Ramos (cell line): ENCODE measurements around the gene MEG3.
"Not testable (repeated sequence)": the region's sequence is repeated elsewhere in the genome, so short reads cannot be mapped to it uniquely, and the experiment has no call there.

ENCODE experiments used
- in situ Hi-C: fragments of 300-500 bp; cut with MboI; formaldehyde crosslinking; loops from one replicate; pipeline ENCODE4 v1.14.3; 2022; ENCODE audit warnings: low sequenced_read_pairs; ENCODE audit not compliant: unreplicated experiment

Gene MEG3

GRCh38 chr14:100788517-100788916, 37.4 kb upstream of the MEG3 start:
- in situ Hi-C loops: no loop called here

GRCh38 chr14:100788942-100789341, 37.0 kb upstream of the MEG3 start:
- in situ Hi-C loops: no loop called here

GRCh38 chr14:100789460-100790417, 36.2 kb upstream of the MEG3 start:
- in situ Hi-C loops: no loop called here

GRCh38 chr14:100790502-100791347, 35.2 kb upstream of the MEG3 start:
- in situ Hi-C loops: no loop called here

- in situ Hi-C loops: no loop called here
Observed at GRCh38 chr14:100791348-100791735, 34.6 kb upstream of the MEG3 start.

- in situ Hi-C loops: no loop called here
Observed at GRCh38 chr14:100791995-100792394, 33.9 kb upstream of the MEG3 start.

GRCh38 chr14:100796946-100797345, 29.0 kb upstream of the MEG3 start:
- in situ Hi-C loops: no loop called here

- in situ Hi-C loops: no loop called here
Observed at GRCh38 chr14:100800041-100800440, 25.9 kb upstream of the MEG3 start.

GRCh38 chr14:100801433-100801832, 24.5 kb upstream of the MEG3 start:
- in situ Hi-C loops: not testable (repeated sequence)

GRCh38 chr14:100802179-100802578, 23.7 kb upstream of the MEG3 start:
- in situ Hi-C loops: no loop called here

GRCh38 chr14:100802766-100803165, 23.2 kb upstream of the MEG3 start:
- in situ Hi-C loops: no loop called here

- in situ Hi-C loops: no loop called here
Observed at GRCh38 chr14:100803226-100803625, 22.7 kb upstream of the MEG3 start.

- in situ Hi-C loops: no loop called here
Observed at GRCh38 chr14:100803676-100804075, 22.2 kb upstream of the MEG3 start.

- in situ Hi-C loops: no loop called here
Observed at GRCh38 chr14:100804138-100804537, 21.8 kb upstream of the MEG3 start.

- in situ Hi-C loops: no loop called here
Observed at GRCh38 chr14:100804558-100805309, 21.2 kb upstream of the MEG3 start.

GRCh38 chr14:100806386-100806785, 19.5 kb upstream of the MEG3 start:
- in situ Hi-C loops: no loop called here

GRCh38 chr14:100807496-100807895, 18.4 kb upstream of the MEG3 start:
- in situ Hi-C loops: no loop called here

- in situ Hi-C loops: no loop called here
Observed at GRCh38 chr14:100807979-100808734, 17.8 kb upstream of the MEG3 start.

- in situ Hi-C loops: no loop called here
Observed at GRCh38 chr14:100810435-100810834, 15.5 kb upstream of the MEG3 start.
